ENCODE results near the gene UBR4. TPM values are rescaled to one million over a fixed set of nuclear protein-coding genes. Genes with fewer than 3 reads are reported as not detected.
A peak's percentile ranks its signal among the peaks of the same experiment; 100 is the strongest.

UBR4 gene
- total and polyA plus RNA-seq, 2 experiments from 2014 or later: 111 to 230 TPM

DNA sequence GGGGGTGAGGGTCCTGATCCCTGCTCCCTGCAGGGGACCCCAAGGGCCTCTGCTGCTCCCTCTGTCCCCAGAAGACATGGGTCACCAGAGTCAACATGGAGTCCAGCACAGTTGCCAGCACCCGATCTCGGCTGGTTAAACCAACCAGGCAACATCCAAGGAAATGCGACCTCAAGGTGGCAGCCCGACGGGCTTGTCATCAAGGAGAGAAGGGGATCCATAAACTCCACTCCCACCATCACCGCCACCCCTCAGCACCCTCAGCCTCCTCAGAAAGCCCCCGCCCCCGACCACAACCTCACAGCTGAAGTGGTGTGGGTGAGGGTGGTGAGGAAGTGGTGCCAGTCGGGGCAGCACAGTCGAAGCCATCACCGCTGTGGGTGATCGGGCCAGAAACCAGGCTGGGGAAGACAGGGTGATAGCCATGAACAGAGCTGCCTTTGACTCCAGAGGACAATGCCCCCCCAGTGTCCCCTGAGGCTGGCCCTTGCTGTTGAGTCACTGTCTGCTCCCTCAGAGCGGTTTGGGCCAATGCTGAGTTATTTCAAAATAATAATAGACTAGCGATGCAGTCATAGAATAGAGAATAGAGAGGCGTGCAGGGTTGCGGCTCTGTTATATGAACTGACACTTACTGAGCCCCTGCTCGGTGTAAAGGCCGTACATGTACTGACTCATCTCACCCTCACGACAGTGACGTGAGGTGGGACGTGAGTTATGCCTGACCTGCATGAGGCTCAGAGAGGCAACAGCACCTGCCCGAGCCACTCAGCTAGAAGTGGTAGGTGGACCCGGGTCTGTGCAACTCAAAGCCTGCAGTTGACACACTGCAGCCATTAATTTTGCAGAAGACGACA is 164.9 kb downstream of the UBR4 start (continued):
- TF ChIP-seq, protein P1, sequence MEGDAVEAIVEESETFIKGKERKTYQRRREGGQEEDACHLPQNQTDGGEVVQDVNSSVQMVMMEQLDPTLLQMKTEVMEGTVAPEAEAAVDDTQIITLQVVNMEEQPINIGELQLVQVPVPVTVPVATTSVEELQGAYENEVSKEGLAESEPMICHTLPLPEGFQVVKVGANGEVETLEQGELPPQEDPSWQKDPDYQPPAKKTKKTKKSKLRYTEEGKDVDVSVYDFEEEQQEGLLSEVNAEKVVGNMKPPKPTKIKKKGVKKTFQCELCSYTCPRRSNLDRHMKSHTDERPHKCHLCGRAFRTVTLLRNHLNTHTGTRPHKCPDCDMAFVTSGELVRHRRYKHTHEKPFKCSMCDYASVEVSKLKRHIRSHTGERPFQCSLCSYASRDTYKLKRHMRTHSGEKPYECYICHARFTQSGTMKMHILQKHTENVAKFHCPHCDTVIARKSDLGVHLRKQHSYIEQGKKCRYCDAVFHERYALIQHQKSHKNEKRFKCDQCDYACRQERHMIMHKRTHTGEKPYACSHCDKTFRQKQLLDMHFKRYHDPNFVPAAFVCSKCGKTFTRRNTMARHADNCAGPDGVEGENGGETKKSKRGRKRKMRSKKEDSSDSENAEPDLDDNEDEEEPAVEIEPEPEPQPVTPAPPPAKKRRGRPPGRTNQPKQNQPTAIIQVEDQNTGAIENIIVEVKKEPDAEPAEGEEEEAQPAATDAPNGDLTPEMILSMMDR (conservative IDR thresholded peaks at IDR 0.05; ENCODE audit: low read depth in 2 of 2): no peak
- TF ChIP-seq CREB1 (CRISPR knock-in tag; IDR thresholded peaks at IDR 0.05; ENCODE audit: low read depth): no peak

DNA sequence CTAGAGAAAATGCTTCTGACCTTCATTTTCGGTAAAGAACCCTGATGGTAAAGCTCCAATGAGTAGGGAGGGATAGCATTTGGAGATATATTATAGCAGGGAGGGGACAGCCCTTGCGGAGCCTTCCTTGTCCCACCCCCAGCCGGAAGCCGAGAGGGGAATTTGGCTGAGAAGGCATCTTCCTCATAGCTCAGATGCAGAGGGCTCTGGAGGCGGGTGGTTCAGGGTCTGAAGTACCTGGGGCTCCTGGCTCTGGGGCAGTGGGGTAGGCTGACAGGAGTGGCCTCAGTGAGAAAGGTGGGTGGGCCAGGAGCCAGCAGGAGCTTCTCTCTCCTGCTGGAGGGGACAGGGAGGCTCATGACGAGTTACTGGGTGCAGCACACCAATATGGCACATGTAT is 165.6 kb downstream of the UBR4 start:
- Mint-ChIP-seq H3K4me1 (peaks cover 7% of the 10 kb centered on the region; the same call in 1 of the 3 replicates), H3K9me3 (no peaks in the 10 kb centered on the region), H3K36me3 (ENCODE audit: low read depth) (no peaks in the 10 kb centered on the region), H3K4me3 (no peak overlapping the region), H3K27ac (peak overlapping the region; percentile 56; the same call in 1 of the 2 replicates), H3K27me3 (ENCODE audit: insufficient read depth, low read depth, poor library complexity) (peaks cover 5% of the 10 kb centered on the region)
- no peaks in the 10 kb centered on the region for H3K79me2 ChIP-seq (replicated peaks; ENCODE audit: insufficient read depth)
- H3K4me3 ChIP-seq: no peak overlapping the region
- H2AFZ ChIP-seq: peak overlapping the region; percentile 43; the same call in 1 of the 2 replicates
- H3K27me3 ChIP-seq (ENCODE audit: insufficient read depth): no peaks in the 10 kb centered on the region
- no peaks in the 10 kb centered on the region for H4K20me1 ChIP-seq (replicated peaks; ENCODE audit: insufficient read depth)
- ATAC-seq: no peak
- H3K9me2 ChIP-seq (ENCODE audit: insufficient read depth): no peaks in the 10 kb centered on the region
- no peak for TF ChIP-seq NANOG (IDR thresholded peaks at IDR 0.05; ENCODE audit: borderline replicate concordance)
- TF ChIP-seq, protein P2, sequence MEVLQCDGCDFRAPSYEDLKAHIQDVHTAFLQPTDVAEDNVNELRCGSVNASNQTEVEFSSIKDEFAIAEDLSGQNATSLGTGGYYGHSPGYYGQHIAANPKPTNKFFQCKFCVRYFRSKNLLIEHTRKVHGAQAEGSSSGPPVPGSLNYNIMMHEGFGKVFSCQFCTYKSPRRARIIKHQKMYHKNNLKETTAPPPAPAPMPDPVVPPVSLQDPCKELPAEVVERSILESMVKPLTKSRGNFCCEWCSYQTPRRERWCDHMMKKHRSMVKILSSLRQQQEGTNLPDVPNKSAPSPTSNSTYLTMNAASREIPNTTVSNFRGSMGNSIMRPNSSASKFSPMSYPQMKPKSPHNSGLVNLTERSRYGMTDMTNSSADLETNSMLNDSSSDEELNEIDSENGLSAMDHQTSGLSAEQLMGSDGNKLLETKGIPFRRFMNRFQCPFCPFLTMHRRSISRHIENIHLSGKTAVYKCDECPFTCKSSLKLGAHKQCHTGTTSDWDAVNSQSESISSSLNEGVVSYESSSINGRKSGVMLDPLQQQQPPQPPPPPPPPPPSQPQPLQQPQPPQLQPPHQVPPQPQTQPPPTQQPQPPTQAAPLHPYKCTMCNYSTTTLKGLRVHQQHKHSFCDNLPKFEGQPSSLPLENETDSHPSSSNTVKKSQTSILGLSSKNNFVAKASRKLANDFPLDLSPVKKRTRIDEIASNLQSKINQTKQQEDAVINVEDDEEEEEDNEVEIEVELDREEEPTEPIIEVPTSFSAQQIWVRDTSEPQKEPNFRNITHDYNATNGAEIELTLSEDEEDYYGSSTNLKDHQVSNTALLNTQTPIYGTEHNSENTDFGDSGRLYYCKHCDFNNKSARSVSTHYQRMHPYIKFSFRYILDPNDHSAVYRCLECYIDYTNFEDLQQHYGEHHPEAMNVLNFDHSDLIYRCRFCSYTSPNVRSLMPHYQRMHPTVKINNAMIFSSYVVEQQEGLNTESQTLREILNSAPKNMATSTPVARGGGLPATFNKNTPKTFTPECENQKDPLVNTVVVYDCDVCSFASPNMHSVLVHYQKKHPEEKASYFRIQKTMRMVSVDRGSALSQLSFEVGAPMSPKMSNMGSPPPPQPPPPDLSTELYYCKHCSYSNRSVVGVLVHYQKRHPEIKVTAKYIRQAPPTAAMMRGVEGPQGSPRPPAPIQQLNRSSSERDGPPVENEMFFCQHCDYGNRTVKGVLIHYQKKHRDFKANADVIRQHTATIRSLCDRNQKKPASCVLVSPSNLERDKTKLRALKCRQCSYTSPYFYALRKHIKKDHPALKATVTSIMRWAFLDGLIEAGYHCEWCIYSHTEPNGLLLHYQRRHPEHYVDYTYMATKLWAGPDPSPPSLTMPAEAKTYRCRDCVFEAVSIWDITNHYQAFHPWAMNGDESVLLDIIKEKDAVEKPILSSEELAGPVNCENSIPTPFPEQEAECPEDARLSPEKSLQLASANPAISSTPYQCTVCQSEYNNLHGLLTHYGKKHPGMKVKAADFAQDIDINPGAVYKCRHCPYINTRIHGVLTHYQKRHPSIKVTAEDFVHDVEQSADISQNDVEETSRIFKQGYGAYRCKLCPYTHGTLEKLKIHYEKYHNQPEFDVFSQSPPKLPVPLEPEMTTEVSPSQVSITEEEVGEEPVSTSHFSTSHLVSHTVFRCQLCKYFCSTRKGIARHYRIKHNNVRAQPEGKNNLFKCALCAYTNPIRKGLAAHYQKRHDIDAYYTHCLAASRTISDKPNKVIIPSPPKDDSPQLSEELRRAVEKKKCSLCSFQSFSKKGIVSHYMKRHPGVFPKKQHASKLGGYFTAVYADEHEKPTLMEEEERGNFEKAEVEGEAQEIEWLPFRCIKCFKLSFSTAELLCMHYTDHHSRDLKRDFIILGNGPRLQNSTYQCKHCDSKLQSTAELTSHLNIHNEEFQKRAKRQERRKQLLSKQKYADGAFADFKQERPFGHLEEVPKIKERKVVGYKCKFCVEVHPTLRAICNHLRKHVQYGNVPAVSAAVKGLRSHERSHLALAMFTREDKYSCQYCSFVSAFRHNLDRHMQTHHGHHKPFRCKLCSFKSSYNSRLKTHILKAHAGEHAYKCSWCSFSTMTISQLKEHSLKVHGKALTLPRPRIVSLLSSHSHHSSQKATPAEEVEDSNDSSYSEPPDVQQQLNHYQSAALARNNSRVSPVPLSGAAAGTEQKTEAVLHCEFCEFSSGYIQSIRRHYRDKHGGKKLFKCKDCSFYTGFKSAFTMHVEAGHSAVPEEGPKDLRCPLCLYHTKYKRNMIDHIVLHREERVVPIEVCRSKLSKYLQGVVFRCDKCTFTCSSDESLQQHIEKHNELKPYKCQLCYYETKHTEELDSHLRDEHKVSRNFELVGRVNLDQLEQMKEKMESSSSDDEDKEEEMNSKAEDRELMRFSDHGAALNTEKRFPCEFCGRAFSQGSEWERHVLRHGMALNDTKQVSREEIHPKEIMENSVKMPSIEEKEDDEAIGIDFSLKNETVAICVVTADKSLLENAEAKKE (CRISPR knock-in tag; IDR thresholded peaks at IDR 0.05): no peak
- no peak for TF ChIP-seq EZH2phosphoT487 (IDR thresholded peaks at IDR 0.05; ENCODE audit: unreplicated experiment)
- TF ChIP-seq, protein P1 (conservative IDR thresholded peaks at IDR 0.05; ENCODE audit: low read depth in 2 of 2): no peak
- TF ChIP-seq ZNF331 (CRISPR knock-in tag; IDR thresholded peaks at IDR 0.05; ENCODE audit: low read depth): no peak
- TF ChIP-seq POLR2AphosphoS5 (IDR thresholded peaks at IDR 0.05; ENCODE audit: low read depth): no peak
- no peak for DNase-seq (ENCODE audit: low spot score)
- 0 out of 2 replicates have a peak, but pooled peaks cover 6% of the 10 kb centered on the region for H3K4me1 ChIP-seq (ENCODE audit: insufficient read depth)
- H3K27ac ChIP-seq (ENCODE audit: low read depth): no peak overlapping the region
- no peaks in the 10 kb centered on the region for H3K36me3 ChIP-seq (ENCODE audit: insufficient read depth)
- H3K4me2 ChIP-seq: no peak overlapping the region
- no peaks in the 10 kb centered on the region for H3F3A ChIP-seq (replicated peaks; ENCODE audit: low read depth)

All from GM23338 (cell line).